Measurements from ENCODE around the gene TGOLN2.
"Not testable (repeated sequence)": the region's sequence is repeated elsewhere in the genome, so short reads cannot be mapped to it uniquely, and the experiment has no call there.

The TGOLN2 gene

GRCh38 chr2:85340034-85340892 lies 12.5 kb upstream of the TGOLN2 start:
- no peak for DNase-seq (ENCODE audit: low read depth)

GRCh38 chr2:85334928-85335327 lies 7.1 kb upstream of the TGOLN2 start:
- no peak for DNase-seq (ENCODE audit: low read depth)

- not testable (repeated sequence) for DNase-seq (ENCODE audit: low read depth)
Observed at GRCh38 chr2:85333877-85334276, 6.1 kb upstream of the TGOLN2 start.

GRCh38 chr2:85330839-85331636 lies 3.2 kb upstream of the TGOLN2 start:
- DNase-seq (ENCODE audit: low read depth), result no peak

- not testable (repeated sequence) for DNase-seq (ENCODE audit: low read depth)
Observed at GRCh38 chr2:85329701-85330100, 1.9 kb upstream of the TGOLN2 start.

- DNase-seq (ENCODE audit: low read depth), result no peak
Observed at GRCh38 chr2:85329181-85329651, 1.4 kb upstream of the TGOLN2 start.

GRCh38 chr2:85327160-85327821 lies 498 bp downstream of the TGOLN2 start:
- no peak for DNase-seq (ENCODE audit: low read depth)

GRCh38 chr2:85326406-85327159 lies 1.2 kb downstream of the TGOLN2 start:
- no peak for DNase-seq (ENCODE audit: low read depth)

- no peak for DNase-seq (ENCODE audit: low read depth)
Observed at GRCh38 chr2:85325466-85325811, 2.4 kb downstream of the TGOLN2 start.

GRCh38 chr2:85324639-85325465 lies 2.9 kb downstream of the TGOLN2 start:
- no peak for DNase-seq (ENCODE audit: low read depth)

- DNase-seq (ENCODE audit: low read depth), result not testable (repeated sequence)
Observed at GRCh38 chr2:85323988-85324367, 3.8 kb downstream of the TGOLN2 start.

GRCh38 chr2:85323351-85323987 lies 4.3 kb downstream of the TGOLN2 start:
- no peak for DNase-seq (ENCODE audit: low read depth)

GRCh38 chr2:85319796-85320195 lies 8.0 kb downstream of the TGOLN2 start:
- no peak for DNase-seq (ENCODE audit: low read depth)

- peak; percentile 56 for DNase-seq (ENCODE audit: low read depth)
Observed at GRCh38 chr2:85318222-85319074, 9.3 kb downstream of the TGOLN2 start.

- DNase-seq (ENCODE audit: low read depth), result not testable (repeated sequence)
Observed at GRCh38 chr2:85315921-85316320, 11.9 kb downstream of the TGOLN2 start.

GRCh38 chr2:85314884-85315242 lies 12.9 kb downstream of the TGOLN2 start:
- DNase-seq (ENCODE audit: low read depth), result no peak

GRCh38 chr2:85312404-85312803 lies 15.4 kb downstream of the TGOLN2 start:
- no peak for DNase-seq (ENCODE audit: low read depth)

- DNase-seq (ENCODE audit: low read depth), result no peak
Observed at GRCh38 chr2:85310330-85310729, 17.5 kb downstream of the TGOLN2 start.

- DNase-seq (ENCODE audit: low read depth), result no peak
Observed at GRCh38 chr2:85309699-85310321, 18.0 kb downstream of the TGOLN2 start.
